Measurements from ENCODE around the gene GLYR1.

Gene GLYR1

GRCh38 chr16:4783251-4783950, 63.7 kb downstream of the GLYR1 start:
- H2BK120ac ChIP-seq (ENCODE audit: insufficient read depth, low read length, poor library complexity), result no peak overlapping the region
- no peak overlapping the region for H4K8ac ChIP-seq (ENCODE audit: low read depth, low read length)
- H3K9ac ChIP-seq (ENCODE audit: low read length), result no peak overlapping the region
- no peak overlapping the region for H3K27ac ChIP-seq (ENCODE audit: low read depth, low read length)
- H4K12ac ChIP-seq (ENCODE audit: low read depth, low read length), result no peak overlapping the region
- H2AFZ ChIP-seq (ENCODE audit: insufficient read depth, low read length, poor library complexity), result no peak overlapping the region
- H3K79me2 ChIP-seq (ENCODE audit: control insufficient read depth, insufficient read depth, low read length, poor library complexity), result no peaks in the 10 kb centered on the region
- H2BK12ac ChIP-seq (ENCODE audit: low read length), result no peak overlapping the region
- no CpG with 5 or more reads among the region's 25 CpGs for WGBS (ENCODE audit: extremely low coverage, insufficient coverage, insufficient read length)
- H3K14ac ChIP-seq (ENCODE audit: low read length), result no peak overlapping the region
- no peaks in the 10 kb centered on the region for H3K4me1 ChIP-seq (ENCODE audit: control insufficient read depth in 1 of 2, insufficient read depth in 2 of 2, low read length in 2 of 2)
- no peak for DNase-seq
- no peak overlapping the region for H3K4me2 ChIP-seq (ENCODE audit: low read length)
- no peak overlapping the region for H2AK5ac ChIP-seq (ENCODE audit: low read length)
- no peak overlapping the region for H3K4ac ChIP-seq (ENCODE audit: low read depth, low read length)
- no peaks in the 10 kb centered on the region for H3K27me3 ChIP-seq (ENCODE audit: insufficient read depth, low read length)
- no peak overlapping the region for H3K4me3 ChIP-seq (ENCODE audit: low read depth, low read length)
- H3K23ac ChIP-seq (ENCODE audit: low read length), result no peak overlapping the region
- no peak overlapping the region for H2BK5ac ChIP-seq (ENCODE audit: low read depth, low read length, poor library complexity)
- no peaks in the 10 kb centered on the region for H3K79me1 ChIP-seq (ENCODE audit: low read length)
- no peaks in the 10 kb centered on the region for H3K36me3 ChIP-seq (ENCODE audit: control insufficient read depth in 1 of 2, insufficient read depth in 2 of 2, low read length in 2 of 2)
- no peak overlapping the region for H4K91ac ChIP-seq (ENCODE audit: low read depth, low read length)
- peaks cover 7% of the 10 kb centered on the region for H3K9me3 ChIP-seq (ENCODE audit: insufficient read depth, low read depth, low read length)
- no peak overlapping the region for H3K18ac ChIP-seq (ENCODE audit: low read length)

- H3K36me3 ChIP-seq (ENCODE audit: control insufficient read depth in 1 of 2, insufficient read depth in 2 of 2, low read length in 2 of 2), result no peaks in the 10 kb centered on the region
- peaks cover 7% of the 10 kb centered on the region for H3K9me3 ChIP-seq (ENCODE audit: insufficient read depth, low read depth, low read length)
- no peak for DNase-seq
- no peak overlapping the region for H2AFZ ChIP-seq (ENCODE audit: insufficient read depth, low read length, poor library complexity)
- H2BK120ac ChIP-seq (ENCODE audit: insufficient read depth, low read length, poor library complexity), result no peak overlapping the region
- WGBS (ENCODE audit: extremely low coverage, insufficient coverage, insufficient read length), result no CpG with 5 or more reads among the region's 4 CpGs
- H3K4me3 ChIP-seq (ENCODE audit: low read depth, low read length), result no peak overlapping the region
- no peak overlapping the region for H3K4ac ChIP-seq (ENCODE audit: low read depth, low read length)
- no peaks in the 10 kb centered on the region for H3K27me3 ChIP-seq (ENCODE audit: insufficient read depth, low read length)
- H4K91ac ChIP-seq (ENCODE audit: low read depth, low read length), result no peak overlapping the region
- no peaks in the 10 kb centered on the region for H3K79me2 ChIP-seq (ENCODE audit: control insufficient read depth, insufficient read depth, low read length, poor library complexity)
- H3K14ac ChIP-seq (ENCODE audit: low read length), result no peak overlapping the region
- no peak overlapping the region for H3K18ac ChIP-seq (ENCODE audit: low read length)
- peaks cover 0 to 2% of the 10 kb centered on the region in 2 experiments for H3K4me1 ChIP-seq (ENCODE audit: control insufficient read depth in 1 of 2, insufficient read depth in 2 of 2, low read length in 2 of 2)
- no peak overlapping the region for H2BK12ac ChIP-seq (ENCODE audit: low read length)
- no peaks in the 10 kb centered on the region for H3K79me1 ChIP-seq (ENCODE audit: low read length)
- H4K8ac ChIP-seq (ENCODE audit: low read depth, low read length), result no peak overlapping the region
- H3K9ac ChIP-seq (ENCODE audit: low read length), result no peak overlapping the region
- no peak overlapping the region for H3K4me2 ChIP-seq (ENCODE audit: low read length)
- no peak overlapping the region for H2AK5ac ChIP-seq (ENCODE audit: low read length)
- no peak overlapping the region for H2BK5ac ChIP-seq (ENCODE audit: low read depth, low read length, poor library complexity)
- no peak overlapping the region for H3K23ac ChIP-seq (ENCODE audit: low read length)
- H3K27ac ChIP-seq (ENCODE audit: low read depth, low read length), result no peak overlapping the region
- no peak overlapping the region for H4K12ac ChIP-seq (ENCODE audit: low read depth, low read length)
Measured at GRCh38 chr16:4780235-4780634, 66.9 kb downstream of the GLYR1 start.

- no CpG with 5 or more reads among the region's 5 CpGs for WGBS (ENCODE audit: extremely low coverage, insufficient coverage, insufficient read length)
- H3K4me1 ChIP-seq (ENCODE audit: control insufficient read depth in 1 of 2, insufficient read depth in 2 of 2, low read length in 2 of 2), result peaks cover 0 to 2% of the 10 kb centered on the region in 2 experiments
- H2BK5ac ChIP-seq (ENCODE audit: low read depth, low read length, poor library complexity), result no peak overlapping the region
Measured at GRCh38 chr16:4778050-4778392, 69.1 kb downstream of the GLYR1 start.

GRCh38 chr16:4777339-4778049, 69.6 kb downstream of the GLYR1 start:
- WGBS (ENCODE audit: extremely low coverage, insufficient coverage, insufficient read length), result no CpG with 5 or more reads among the region's 17 CpGs
- no peak overlapping the region for H2AK5ac ChIP-seq (ENCODE audit: low read length)
- H3K18ac ChIP-seq (ENCODE audit: low read length), result no peak overlapping the region

More at GRCh38 chr16:4778050-4778392, 69.1 kb downstream of the GLYR1 start:
- Histone ChIP-seq H3K27me3 (ENCODE audit: insufficient read depth, low read length) (no peaks in the 10 kb centered on the region), H3K9ac (ENCODE audit: low read length) (no peak overlapping the region), H2BK12ac (ENCODE audit: low read length) (no peak overlapping the region), H3K14ac (ENCODE audit: low read length) (no peak overlapping the region), H2AFZ (ENCODE audit: insufficient read depth, low read length, poor library complexity) (no peak overlapping the region), H3K23ac (ENCODE audit: low read length) (no peak overlapping the region), H3K79me1 (ENCODE audit: low read length) (no peaks in the 10 kb centered on the region), H2AK5ac (ENCODE audit: low read length) (no peak overlapping the region), H4K91ac (ENCODE audit: low read depth, low read length) (no peak overlapping the region), H4K8ac (ENCODE audit: low read depth, low read length) (no peak overlapping the region), H3K9me3 (ENCODE audit: insufficient read depth, low read depth, low read length) (peaks cover 3% of the 10 kb centered on the region), H3K79me2 (ENCODE audit: control insufficient read depth, insufficient read depth, low read length, poor library complexity) (no peaks in the 10 kb centered on the region), H3K18ac (ENCODE audit: low read length) (no peak overlapping the region), H4K12ac (ENCODE audit: low read depth, low read length) (no peak overlapping the region), H3K36me3 (ENCODE audit: control insufficient read depth in 1 of 2, insufficient read depth in 2 of 2, low read length in 2 of 2) (no peaks in the 10 kb centered on the region), H2BK120ac (ENCODE audit: insufficient read depth, low read length, poor library complexity) (no peak overlapping the region), H3K27ac (ENCODE audit: low read depth, low read length) (no peak overlapping the region), H3K4ac (ENCODE audit: low read depth, low read length) (no peak overlapping the region), H3K4me3 (ENCODE audit: low read depth, low read length) (no peak overlapping the region), H3K4me2 (ENCODE audit: low read length) (no peak overlapping the region)
- DNase-seq, result no peak

More at GRCh38 chr16:4777339-4778049, 69.6 kb downstream of the GLYR1 start:
- Histone ChIP-seq H3K79me2 (ENCODE audit: control insufficient read depth, insufficient read depth, low read length, poor library complexity) (no peaks in the 10 kb centered on the region), H4K8ac (ENCODE audit: low read depth, low read length) (no peak overlapping the region), H3K4me3 (ENCODE audit: low read depth, low read length) (no peak overlapping the region), H3K4me2 (ENCODE audit: low read length) (no peak overlapping the region), H3K9me3 (ENCODE audit: insufficient read depth, low read depth, low read length) (peaks cover 3% of the 10 kb centered on the region), H3K4me1 (ENCODE audit: control insufficient read depth in 1 of 2, insufficient read depth in 2 of 2, low read length in 2 of 2) (peaks cover 0 to 2% of the 10 kb centered on the region in 2 experiments), H4K12ac (ENCODE audit: low read depth, low read length) (no peak overlapping the region), H3K36me3 (ENCODE audit: control insufficient read depth in 1 of 2, insufficient read depth in 2 of 2, low read length in 2 of 2) (no peaks in the 10 kb centered on the region), H4K91ac (ENCODE audit: low read depth, low read length) (no peak overlapping the region), H2BK120ac (ENCODE audit: insufficient read depth, low read length, poor library complexity) (no peak overlapping the region), H2BK5ac (ENCODE audit: low read depth, low read length, poor library complexity) (no peak overlapping the region), H3K4ac (ENCODE audit: low read depth, low read length) (no peak overlapping the region), H3K23ac (ENCODE audit: low read length) (no peak overlapping the region), H3K14ac (ENCODE audit: low read length) (no peak overlapping the region), H3K27ac (ENCODE audit: low read depth, low read length) (no peak overlapping the region), H3K9ac (ENCODE audit: low read length) (no peak overlapping the region), H3K79me1 (ENCODE audit: low read length) (no peaks in the 10 kb centered on the region), H2AFZ (ENCODE audit: insufficient read depth, low read length, poor library complexity) (no peak overlapping the region), H2BK12ac (ENCODE audit: low read length) (no peak overlapping the region), H3K27me3 (ENCODE audit: insufficient read depth, low read length) (no peaks in the 10 kb centered on the region)
- DNase-seq, result peak; percentile 59 to 73

Data from trophoblast cell (in vitro differentiated cells and primary cell).